22Rv1 (cell line): ENCODE data around the gene ZNF786.

Experiments used
- CTCF ChIP-seq: fragments of 450-650 bp; IDR thresholded peaks from 2 replicates; pipeline ENCODE4 v1.5.1; 2017; ENCODE audit warnings: mild to moderate bottlenecking
- ZFX ChIP-seq: fragments of 450-650 bp; IDR thresholded peaks from 2 replicates; pipeline ENCODE4 v1.6.1; 2017; ENCODE audit warnings: antibody characterized with exemption, borderline replicate concordance

GRCh38 chr7:149136118-149136517, 45.6 kb upstream of the ZNF786 start:
- TF ChIP-seq CTCF (no peak), ZFX (no peak)
